Activated CD8-positive, alpha-beta T cell treated with anti-CD3 and anti-CD28 coated beads, Interleukin-2, amount 10 ng/mL, durations not matched to agents 7 days and 5 days (primary cell): Measurements from ENCODE around the gene FAM124B. TPM values are rescaled to one million over a fixed set of nuclear protein-coding genes. Genes with fewer than 3 reads are reported as not detected.

Source experiments
- ATAC-seq: fragments of 150-1000 bp; cut with Tn5 transposase; one replicate; pipeline ENCODE4 v1.10.0; 2021; ENCODE audit warnings: moderate library complexity
- CTCF ChIA-PET: fragments of 350-600 bp; sonication (Branson Sonifier 250); formaldehyde crosslinking; loops from one replicate; lab custom pipeline; 2021; ENCODE audit warnings: antibody characterized with exemption; lab: Charles Lee
- POLR2A ChIA-PET: fragments of 350-600 bp; sonication (Branson Sonifier 250); formaldehyde crosslinking; loops from one replicate; lab custom pipeline; 2021; ENCODE audit warnings: antibody characterized with exemption; lab: Charles Lee
- DNase-seq: peaks from one replicate; pipeline ENCODE4 v3.0.0-alpha.2; 2020
- H3K27ac Mint-ChIP-seq: one replicate; pipeline ENCODE4 v1.8.0; 2021; ENCODE audit warnings: mild to moderate bottlenecking, mixed read lengths
- H3K27me3 Mint-ChIP-seq: one replicate; pipeline ENCODE4 v1.8.0; 2021; ENCODE audit warnings: low read depth, mixed read lengths
- H3K36me3 Mint-ChIP-seq: one replicate; pipeline ENCODE4 v1.8.0; 2021; ENCODE audit warnings: low read depth, mixed read lengths
- H3K4me1 Mint-ChIP-seq: one replicate; pipeline ENCODE4 v1.8.0; 2021; ENCODE audit warnings: low read depth, mixed read lengths
- H3K4me3 Mint-ChIP-seq: one replicate; pipeline ENCODE4 v1.8.0; 2021; ENCODE audit warnings: mild to moderate bottlenecking, mixed read lengths
- H3K9me3 Mint-ChIP-seq: one replicate; pipeline ENCODE4 v1.8.0; 2022; ENCODE audit warnings: mixed read lengths; ENCODE audit not compliant: insufficient read depth
- total RNA-seq, 2 experiments: library from RNA; stranded (reverse); gene quantifications; one replicate each; pipeline ENCODE4 v1.2.3, GENCODE V29; 2021

The FAM124B gene
- under 1 TPM; 0.16 to 0.21 TPM for total RNA-seq

GRCh38 chr2:224401641-224402342, at the start of gene FAM124B:
Gene FAM124B, minus strand, starts transcription at chr2:224402107. Its CDS starts 339 bp downstream, at chr2:224401768.
- DNase-seq (peak; percentile 46), ATAC-seq (peak; percentile 73)
- Mint-ChIP-seq H3K27me3 (peaks cover 8% of the 10 kb centered on the region), H3K4me1 (peaks cover 7% of the 10 kb centered on the region), H3K27ac (peak within 1 kb of the TSS; percentile 47), H3K9me3 (no peaks in the 10 kb centered on the region), H3K36me3 (no peaks in the 10 kb centered on the region), H3K4me3 (peak within 1 kb of the TSS; percentile 42)
- POLR2A ChIA-PET: no interaction called here
- CTCF ChIA-PET: interaction anchor here (0.9 kb wide), 1 partner anchor 34 kb away, joined by 3 read pairs; no protein-coding TSS in a partner anchor

GRCh38 chr2:224449212-224450147, 47.6 kb upstream of the FAM124B start:
- Mint-ChIP-seq H3K4me3 (no peak overlapping the region), H3K9me3 (no peaks in the 10 kb centered on the region), H3K36me3 (no peaks in the 10 kb centered on the region), H3K27me3 (peaks cover 14% of the 10 kb centered on the region), H3K4me1 (no peaks in the 10 kb centered on the region), H3K27ac (no peak overlapping the region)
- DNase-seq: peak; percentile 23
- ChIA-PET CTCF (interaction anchor here (1.0 to 2.5 kb wide), 7 partner anchors 9 to 200 kb away, joined by 3 to 7 read pairs (median 7); no protein-coding TSS in a partner anchor), POLR2A (no interaction called here)
- no peak for ATAC-seq

- POLR2A ChIA-PET: no interaction called here
- DNase-seq (no peak), ATAC-seq (no peak)
- no peaks in the 10 kb centered on the region for H3K36me3 Mint-ChIP-seq
- CTCF ChIA-PET: interaction anchor here (0.8 to 2.5 kb wide), 3 partner anchors 79 to 478 kb away, joined by 3 to 7 read pairs (median 4); no protein-coding TSS in a partner anchor
- H3K27ac Mint-ChIP-seq: no peak overlapping the region
- H3K27me3 Mint-ChIP-seq: peaks cover 25% of the 10 kb centered on the region
- H3K4me1 Mint-ChIP-seq: no peaks in the 10 kb centered on the region
- no peaks in the 10 kb centered on the region for H3K9me3 Mint-ChIP-seq
- H3K4me3 Mint-ChIP-seq: no peak overlapping the region
These were observed 46.3 kb upstream of the FAM124B start for GRCh38 chr2:224448236-224448635.

- Mint-ChIP-seq H3K9me3 (no peaks in the 10 kb centered on the region), H3K4me1 (peaks cover 8% of the 10 kb centered on the region), H3K27ac (no peak overlapping the region), H3K27me3 (peaks cover 45% of the 10 kb centered on the region), H3K36me3 (no peaks in the 10 kb centered on the region), H3K4me3 (no peak overlapping the region)
- ChIA-PET POLR2A (no interaction called here), CTCF (no interaction called here)
- no peak for DNase-seq
- ATAC-seq: no peak
These were observed 42.9 kb upstream of the FAM124B start for GRCh38 chr2:224444783-224445182.

GRCh38 chr2:224444021-224444420, 42.1 kb upstream of the FAM124B start:
- Mint-ChIP-seq H3K36me3 (no peaks in the 10 kb centered on the region), H3K9me3 (no peaks in the 10 kb centered on the region), H3K4me1 (peaks cover 8% of the 10 kb centered on the region), H3K27ac (no peak overlapping the region), H3K27me3 (peaks cover 40% of the 10 kb centered on the region), H3K4me3 (no peak overlapping the region)
- CTCF ChIA-PET: no interaction called here
- DNase-seq (no peak), ATAC-seq (no peak)
- POLR2A ChIA-PET: no interaction called here

GRCh38 chr2:224442071-224442967, 40.4 kb upstream of the FAM124B start:
- Mint-ChIP-seq H3K36me3 (no peaks in the 10 kb centered on the region), H3K27ac (no peak overlapping the region), H3K9me3 (no peaks in the 10 kb centered on the region), H3K4me3 (peak overlapping the region; percentile 66), H3K4me1 (peaks cover 8% of the 10 kb centered on the region), H3K27me3 (peaks cover 44% of the 10 kb centered on the region)
- peak; percentile 63 for ATAC-seq
- CTCF ChIA-PET: interaction anchor here (1.0 kb wide), 1 partner anchor 73 kb away, joined by 3 read pairs; no protein-coding TSS in a partner anchor
- POLR2A ChIA-PET: no interaction called here
- peak; percentile 22 for DNase-seq

- Mint-ChIP-seq H3K4me3 (no peak overlapping the region), H3K4me1 (peaks cover 8% of the 10 kb centered on the region), H3K36me3 (no peaks in the 10 kb centered on the region), H3K27me3 (peaks cover 47% of the 10 kb centered on the region), H3K9me3 (no peaks in the 10 kb centered on the region), H3K27ac (no peak overlapping the region)
- POLR2A ChIA-PET: no interaction called here
- CTCF ChIA-PET: interaction anchor here (1.2 to 1.6 kb wide), 2 partner anchors 8 to 71 kb away, joined by 3 to 7 read pairs; no protein-coding TSS in a partner anchor
- DNase-seq (no peak), ATAC-seq (no peak)
These were observed 39.1 kb upstream of the FAM124B start for GRCh38 chr2:224440988-224441387.

- Mint-ChIP-seq H3K27ac (no peak overlapping the region), H3K4me1 (peaks cover 8% of the 10 kb centered on the region), H3K27me3 (peaks cover 39% of the 10 kb centered on the region), H3K9me3 (no peaks in the 10 kb centered on the region), H3K4me3 (no peak overlapping the region), H3K36me3 (no peaks in the 10 kb centered on the region)
- ATAC-seq: no peak
- ChIA-PET POLR2A (no interaction called here), CTCF (interaction anchor here (1.8 kb wide), 1 partner anchor 70 kb away, joined by 6 read pairs; no protein-coding TSS in a partner anchor)
- no peak for DNase-seq
These were observed 36.8 kb upstream of the FAM124B start for GRCh38 chr2:224438726-224439125.

- ChIA-PET POLR2A (no interaction called here), CTCF (no interaction called here)
- Mint-ChIP-seq H3K27ac (no peak overlapping the region), H3K4me3 (no peak overlapping the region), H3K27me3 (peaks cover 27% of the 10 kb centered on the region), H3K4me1 (peaks cover 4% of the 10 kb centered on the region), H3K36me3 (no peaks in the 10 kb centered on the region), H3K9me3 (no peaks in the 10 kb centered on the region)
- DNase-seq (no peak), ATAC-seq (no peak)
These were observed 34.7 kb upstream of the FAM124B start for GRCh38 chr2:224436634-224437033.

- Mint-ChIP-seq H3K4me3 (no peak overlapping the region), H3K4me1 (peaks cover 3% of the 10 kb centered on the region), H3K36me3 (no peaks in the 10 kb centered on the region), H3K27me3 (peaks cover 11% of the 10 kb centered on the region), H3K27ac (no peak overlapping the region), H3K9me3 (no peaks in the 10 kb centered on the region)
- ChIA-PET CTCF (no interaction called here), POLR2A (no interaction called here)
- DNase-seq (no peak), ATAC-seq (no peak)
These were observed 32.7 kb upstream of the FAM124B start for GRCh38 chr2:224434618-224435017.

GRCh38 chr2:224433442-224433841, 31.5 kb upstream of the FAM124B start:
- H3K4me3 Mint-ChIP-seq: no peak overlapping the region

More at GRCh38 chr2:224433442-224433841, 31.5 kb upstream of the FAM124B start:
- H3K36me3 Mint-ChIP-seq: no peaks in the 10 kb centered on the region
- peaks cover 3% of the 10 kb centered on the region for H3K4me1 Mint-ChIP-seq
- no peak overlapping the region for H3K27ac Mint-ChIP-seq
- H3K27me3 Mint-ChIP-seq: peaks cover 8% of the 10 kb centered on the region
- ATAC-seq (no peak), DNase-seq (no peak)
- CTCF ChIA-PET: no interaction called here
- H3K9me3 Mint-ChIP-seq: no peaks in the 10 kb centered on the region
- POLR2A ChIA-PET: no interaction called here
